Measurements from ENCODE around the gene OSBPL8. TPM values are rescaled to one million over a fixed set of nuclear protein-coding genes. Genes with fewer than 3 reads are reported as not detected.

The OSBPL8 gene
- total RNA-seq, 2 donors from 2014 or later: 65.5 to 78.9 TPM

DNA sequence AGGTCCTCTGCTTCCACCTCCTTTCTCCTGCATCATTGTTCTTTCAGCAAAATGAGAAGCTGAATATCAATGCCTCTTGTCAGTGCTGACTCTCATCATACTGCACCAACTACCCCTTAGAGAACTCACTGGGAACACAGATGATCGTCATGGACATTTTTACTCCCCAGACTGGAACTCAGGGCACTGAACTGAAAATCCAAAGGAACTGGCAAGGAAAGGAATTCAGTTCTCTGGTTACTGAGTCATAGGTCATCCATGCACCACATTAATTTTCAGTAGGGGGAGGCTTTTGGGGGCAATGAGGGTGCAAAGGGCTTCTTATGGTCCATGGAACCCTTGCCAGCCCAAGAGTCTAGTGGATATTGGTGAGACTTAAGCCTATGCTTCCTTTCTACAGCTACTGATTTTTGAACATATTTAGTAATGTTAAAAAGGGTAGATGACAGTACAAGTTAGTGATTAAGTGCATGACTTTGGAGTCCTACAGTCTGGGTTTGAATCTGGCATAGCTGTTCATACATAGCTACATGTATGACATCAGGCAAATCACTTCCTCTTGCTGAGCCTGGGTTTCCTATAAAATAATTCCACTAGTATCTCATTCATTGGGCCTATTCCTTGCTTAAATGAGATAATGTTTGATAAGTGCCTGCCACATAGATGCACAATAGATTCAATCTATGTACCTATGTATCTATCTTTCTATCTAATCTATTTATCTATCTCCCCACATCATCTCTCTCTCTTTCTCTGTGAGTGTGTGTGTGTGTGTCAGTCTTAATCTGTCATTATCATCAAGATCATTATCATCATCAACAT is 240.6 kb downstream of the OSBPL8 start:
- no peak overlapping the region for H3K4me3 ChIP-seq
- H3K27ac ChIP-seq: no peak overlapping the region
- no peaks in the 10 kb centered on the region for H3K27me3 ChIP-seq (replicated peaks; ENCODE audit: insufficient read depth)
- no peaks in the 10 kb centered on the region for H3K36me3 ChIP-seq
- TF ChIP-seq, protein P1, sequence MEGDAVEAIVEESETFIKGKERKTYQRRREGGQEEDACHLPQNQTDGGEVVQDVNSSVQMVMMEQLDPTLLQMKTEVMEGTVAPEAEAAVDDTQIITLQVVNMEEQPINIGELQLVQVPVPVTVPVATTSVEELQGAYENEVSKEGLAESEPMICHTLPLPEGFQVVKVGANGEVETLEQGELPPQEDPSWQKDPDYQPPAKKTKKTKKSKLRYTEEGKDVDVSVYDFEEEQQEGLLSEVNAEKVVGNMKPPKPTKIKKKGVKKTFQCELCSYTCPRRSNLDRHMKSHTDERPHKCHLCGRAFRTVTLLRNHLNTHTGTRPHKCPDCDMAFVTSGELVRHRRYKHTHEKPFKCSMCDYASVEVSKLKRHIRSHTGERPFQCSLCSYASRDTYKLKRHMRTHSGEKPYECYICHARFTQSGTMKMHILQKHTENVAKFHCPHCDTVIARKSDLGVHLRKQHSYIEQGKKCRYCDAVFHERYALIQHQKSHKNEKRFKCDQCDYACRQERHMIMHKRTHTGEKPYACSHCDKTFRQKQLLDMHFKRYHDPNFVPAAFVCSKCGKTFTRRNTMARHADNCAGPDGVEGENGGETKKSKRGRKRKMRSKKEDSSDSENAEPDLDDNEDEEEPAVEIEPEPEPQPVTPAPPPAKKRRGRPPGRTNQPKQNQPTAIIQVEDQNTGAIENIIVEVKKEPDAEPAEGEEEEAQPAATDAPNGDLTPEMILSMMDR (IDR thresholded peaks at IDR 0.05): no peak
- no peaks in the 10 kb centered on the region for H3K4me1 ChIP-seq (ENCODE audit: control insufficient read depth in 1 of 2, low read depth in 2 of 2)
- ATAC-seq (ENCODE audit: insufficient number of reproducible peaks, low FRiP score, low read depth) (no peak), DNase-seq (ENCODE audit: low spot score) (no peak)
- H3K9me3 ChIP-seq: no peaks in the 10 kb centered on the region

DNA sequence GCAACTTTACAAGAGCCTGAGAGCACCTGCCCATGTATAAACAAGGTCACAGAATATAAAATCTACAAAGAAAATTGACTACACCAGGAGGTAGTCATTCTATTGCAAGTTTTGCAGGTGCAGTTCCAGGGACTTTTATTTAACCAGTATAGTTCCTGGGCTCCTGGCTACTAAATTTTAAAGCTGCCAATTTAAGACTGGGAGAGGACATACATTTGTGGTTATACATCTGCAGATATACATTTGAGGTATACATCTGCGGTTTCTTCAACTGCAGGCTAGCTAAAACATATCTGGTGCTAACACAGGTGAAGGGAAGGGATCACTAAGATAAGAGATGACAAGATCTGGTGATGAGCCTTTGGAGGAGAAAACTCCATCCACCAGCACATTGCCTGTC is 241.6 kb downstream of the OSBPL8 start:
- Histone ChIP-seq H3K36me3 (no peaks in the 10 kb centered on the region), H3K4me1 (ENCODE audit: control insufficient read depth in 1 of 2, low read depth in 2 of 2) (no peaks in the 10 kb centered on the region)
- no peak for ATAC-seq (ENCODE audit: insufficient number of reproducible peaks, low FRiP score, low read depth)

DNA sequence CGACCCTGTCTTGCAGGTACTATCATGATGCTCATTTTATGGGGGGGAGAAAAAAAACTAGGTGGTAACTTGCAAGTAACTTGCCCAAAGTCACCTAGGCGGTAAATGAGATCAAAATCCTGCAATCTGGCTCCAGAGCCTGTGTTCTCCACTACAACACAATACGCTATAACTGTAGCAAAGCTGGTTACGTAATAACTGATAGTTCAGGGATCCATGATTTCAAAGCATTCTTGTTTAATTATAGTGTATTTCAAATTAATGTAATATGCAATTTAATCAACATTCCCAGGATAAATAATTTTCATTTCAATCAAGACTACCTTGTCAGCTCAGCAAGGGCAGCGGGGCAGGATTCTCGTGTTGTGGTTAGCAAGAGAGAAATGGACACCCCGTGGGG is 243.1 kb downstream of the OSBPL8 start:
- TF ChIP-seq, protein P1 (IDR thresholded peaks at IDR 0.05): no peak
- Histone ChIP-seq H3K27me3 (replicated peaks; ENCODE audit: insufficient read depth) (no peaks in the 10 kb centered on the region), H3K4me3 (no peak overlapping the region), H3K9me3 (no peaks in the 10 kb centered on the region), H3K36me3 (no peaks in the 10 kb centered on the region), H3K27ac (no peak overlapping the region), H3K4me1 (ENCODE audit: control insufficient read depth in 1 of 2, low read depth in 2 of 2) (no peaks in the 10 kb centered on the region)
- ATAC-seq (ENCODE audit: insufficient number of reproducible peaks, low FRiP score, low read depth) (no peak), DNase-seq (ENCODE audit: low spot score) (no peak)

More for the DNA sequence above, 241.6 kb downstream of the OSBPL8 start:
- DNase-seq (ENCODE audit: low spot score): no peak
- no peak overlapping the region for H3K27ac ChIP-seq
- H3K27me3 ChIP-seq (replicated peaks; ENCODE audit: insufficient read depth): no peaks in the 10 kb centered on the region
- no peaks in the 10 kb centered on the region for H3K9me3 ChIP-seq
- H3K4me3 ChIP-seq: no peak overlapping the region
- TF ChIP-seq, protein P1 (IDR thresholded peaks at IDR 0.05): no peak

DNA sequence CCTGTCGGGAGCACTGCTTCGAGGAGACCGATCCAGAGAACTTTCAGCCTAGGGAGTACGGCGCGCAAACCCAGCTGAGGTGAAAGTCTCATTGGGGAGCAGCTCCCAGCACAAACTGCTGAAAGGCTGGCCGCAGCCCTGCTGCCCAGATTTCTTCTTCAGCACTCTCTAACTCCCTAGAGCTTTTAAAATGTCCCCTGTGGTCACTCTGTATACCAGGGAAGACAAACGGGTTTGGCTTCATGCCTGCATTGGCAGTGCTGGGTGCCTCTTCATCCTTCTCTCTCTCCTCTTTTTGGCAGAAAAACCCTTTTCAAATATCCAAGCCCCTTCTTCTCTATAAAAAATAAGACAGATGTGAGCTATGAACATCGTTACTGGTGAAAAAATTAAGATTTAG is 246.3 kb downstream of the OSBPL8 start:
- DNase-seq (ENCODE audit: low spot score) (no peak), ATAC-seq (ENCODE audit: insufficient number of reproducible peaks, low FRiP score, low read depth) (no peak)
- no peaks in the 10 kb centered on the region for H3K9me3 ChIP-seq
- no peaks in the 10 kb centered on the region for H3K4me1 ChIP-seq (ENCODE audit: control insufficient read depth in 1 of 2, low read depth in 2 of 2)
- no peak overlapping the region for H3K27ac ChIP-seq
- H3K36me3 ChIP-seq: no peaks in the 10 kb centered on the region
- TF ChIP-seq, protein P1 (IDR thresholded peaks at IDR 0.05): no peak
- no peak overlapping the region for H3K4me3 ChIP-seq
- no peaks in the 10 kb centered on the region for H3K27me3 ChIP-seq (replicated peaks; ENCODE audit: insufficient read depth)

DNA sequence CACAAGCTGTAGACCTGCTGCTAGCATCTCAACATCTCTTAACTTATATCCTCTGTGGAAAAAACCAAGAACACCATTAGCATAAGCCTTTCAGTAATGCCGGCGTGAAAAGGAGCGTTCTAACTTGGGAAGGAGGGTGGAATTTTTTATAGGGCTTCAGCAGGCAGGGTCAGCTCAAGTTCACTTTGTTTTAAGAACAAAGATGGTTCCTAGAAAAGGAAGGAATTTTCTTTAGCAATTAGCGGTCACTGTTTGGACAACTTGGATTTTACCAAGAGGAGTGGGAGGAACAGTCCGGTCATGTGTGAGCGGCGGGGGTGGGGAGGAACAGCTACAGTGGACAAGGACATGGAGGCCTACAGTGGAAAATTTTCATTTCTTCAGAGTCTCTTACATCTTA is 247.3 kb downstream of the OSBPL8 start:
- Histone ChIP-seq H3K27ac (no peak overlapping the region), H3K9me3 (no peaks in the 10 kb centered on the region), H3K36me3 (no peaks in the 10 kb centered on the region), H3K27me3 (replicated peaks; ENCODE audit: insufficient read depth) (no peaks in the 10 kb centered on the region), H3K4me3 (no peak overlapping the region), H3K4me1 (ENCODE audit: control insufficient read depth in 1 of 2, low read depth in 2 of 2) (no peaks in the 10 kb centered on the region)
- TF ChIP-seq, protein P1 (IDR thresholded peaks at IDR 0.05): no peak
- DNase-seq (ENCODE audit: low spot score): no peak
- ATAC-seq (ENCODE audit: insufficient number of reproducible peaks, low FRiP score, low read depth): no peak
